Chondrocyte (in vitro differentiated cells): ENCODE data around the gene ESYT3. TPM values are rescaled to one million over a fixed set of nuclear protein-coding genes. Genes with fewer than 3 reads are reported as not detected.
"Not testable (repeated sequence)": the region's sequence is repeated elsewhere in the genome, so short reads cannot be mapped to it uniquely, and the experiment has no call there.

Experiments used
- DNase-seq: peaks from one replicate; pipeline ENCODE4 v3.0.0; 2021; ENCODE audit warnings: mixed read lengths, low spot score
- H3K27ac Mint-ChIP-seq: one replicate; pipeline ENCODE4 v1.8.0; 2021; ENCODE audit warnings: mild to moderate bottlenecking, moderate library complexity, mixed read lengths; ENCODE audit not compliant: unreplicated experiment
- H3K27me3 Mint-ChIP-seq: 2 replicates; pipeline ENCODE4 v1.8.0; 2021; ENCODE audit warnings: low read depth, mixed read lengths
- H3K36me3 Mint-ChIP-seq: 2 replicates; pipeline ENCODE4 v1.8.0; 2021; ENCODE audit warnings: low read depth, mixed read lengths
- H3K4me1 Mint-ChIP-seq: 2 replicates; pipeline ENCODE4 v1.8.0; 2021; ENCODE audit warnings: low read depth, mild to moderate bottlenecking, mixed read lengths
- H3K4me3 Mint-ChIP-seq: one replicate; pipeline ENCODE4 v1.8.0; 2021; ENCODE audit warnings: mild to moderate bottlenecking, moderate library complexity, mixed read lengths; ENCODE audit not compliant: unreplicated experiment
- H3K9me3 Mint-ChIP-seq: 2 replicates; pipeline ENCODE4 v1.8.0; 2021; ENCODE audit warnings: low read depth, mixed read lengths
- CTCF ChIP-seq: fragments of 200-600 bp; sonication (generic); IDR thresholded peaks from 2 replicates; pipeline ENCODE4 v1.5.0; 2021; ENCODE audit warnings: antibody characterized with exemption, mild to moderate bottlenecking, moderate library complexity
- total RNA-seq: library from RNA; stranded (reverse); gene quantifications from 3 replicates; pipeline ENCODE4 v1.2.1, GENCODE V29; 2021

ESYT3 gene
- total RNA-seq, 1 donor from 2014 or later, result 0.70 TPM

- H3K9me3 Mint-ChIP-seq, result peaks cover 3% of the 10 kb centered on the region
- no peak for TF ChIP-seq CTCF
- no peaks in the 10 kb centered on the region for H3K27me3 Mint-ChIP-seq
- DNase-seq, result no peak
- no peak overlapping the region for H3K4me3 Mint-ChIP-seq
- H3K27ac Mint-ChIP-seq, result no peak overlapping the region
- no peaks in the 10 kb centered on the region for H3K36me3 Mint-ChIP-seq
- no peaks in the 10 kb centered on the region for H3K4me1 Mint-ChIP-seq
Observed at GRCh38 chr3:138424323-138424722, 10.1 kb upstream of the ESYT3 start.

- Mint-ChIP-seq H3K9me3 (no peaks in the 10 kb centered on the region), H3K27ac (no peak overlapping the region), H3K36me3 (no peaks in the 10 kb centered on the region), H3K4me1 (no peaks in the 10 kb centered on the region), H3K27me3 (peaks cover 1% of the 10 kb centered on the region), H3K4me3 (no peak overlapping the region)
- DNase-seq, result no peak
- peak; percentile 79 for TF ChIP-seq CTCF
Observed at GRCh38 chr3:138426211-138426610, 8.2 kb upstream of the ESYT3 start.

- not testable (repeated sequence) for H3K9me3 Mint-ChIP-seq, DNase-seq, H3K36me3 Mint-ChIP-seq
Observed at GRCh38 chr3:138426754-138427153, 7.7 kb upstream of the ESYT3 start.

GRCh38 chr3:138429665-138430064, 4.8 kb upstream of the ESYT3 start:
- no peak overlapping the region for H3K27ac Mint-ChIP-seq
- no peak for DNase-seq
- no peak for TF ChIP-seq CTCF
- no peak overlapping the region for H3K4me3 Mint-ChIP-seq
- peaks cover 18% of the 10 kb centered on the region for H3K27me3 Mint-ChIP-seq
- H3K4me1 Mint-ChIP-seq, result peaks cover 3% of the 10 kb centered on the region
- peaks cover 3% of the 10 kb centered on the region for H3K9me3 Mint-ChIP-seq
- H3K36me3 Mint-ChIP-seq, result no peaks in the 10 kb centered on the region

More at GRCh38 chr3:138426754-138427153, 7.7 kb upstream of the ESYT3 start:
- H3K27me3 Mint-ChIP-seq, H3K4me3 Mint-ChIP-seq, H3K27ac Mint-ChIP-seq, H3K4me1 Mint-ChIP-seq: not testable (repeated sequence)

GRCh38 chr3:138432576-138433240, 1.7 kb upstream of the ESYT3 start:
- Mint-ChIP-seq H3K4me3 (no peak overlapping the region), H3K27me3 (peaks cover 25% of the 10 kb centered on the region), H3K4me1 (peaks cover 3% of the 10 kb centered on the region), H3K27ac (no peak overlapping the region), H3K9me3 (peaks cover 3% of the 10 kb centered on the region), H3K36me3 (no peaks in the 10 kb centered on the region)
- no peak for TF ChIP-seq CTCF
- DNase-seq, result no peak

- peak overlapping the region; percentile 72 for H3K4me3 Mint-ChIP-seq
- H3K27me3 Mint-ChIP-seq, result peaks cover 25% of the 10 kb centered on the region
Observed at GRCh38 chr3:138433892-138434275, 532 bp upstream of the ESYT3 start.

More at GRCh38 chr3:138433892-138434275, 532 bp upstream of the ESYT3 start:
- no peak for DNase-seq
- TF ChIP-seq CTCF, result no peak
- Mint-ChIP-seq H3K27ac (no peak overlapping the region), H3K4me1 (peaks cover 3% of the 10 kb centered on the region), H3K9me3 (peaks cover 3% of the 10 kb centered on the region), H3K36me3 (no peaks in the 10 kb centered on the region)
